ENCODE results near the gene AZGP1.
A peak's percentile ranks its signal among the peaks of the same experiment; 100 is the strongest.

The AZGP1 gene

GRCh38 chr7:99975782-99976521 lies at the start of gene AZGP1:
TSS of gene AZGP1 (minus strand) at chr7:99976031. CDS start at chr7:99976020, 11 bp downstream.
- TF ChIP-seq CTCF (IDR thresholded peaks at IDR 0.05; ENCODE audit: insufficient read depth, low read depth, low read length, missing control alignments) = no peak
- H3K4me3 ChIP-seq (ENCODE audit: low read length) = no peak within 1 kb of the TSS
- peak; percentile 38 for DNase-seq (ENCODE audit: low read depth)

GRCh38 chr7:100024020-100024619 lies 48.3 kb upstream of the AZGP1 start:
- H3K4me3 ChIP-seq (ENCODE audit: low read length) = no peak overlapping the region
- TF ChIP-seq CTCF (IDR thresholded peaks at IDR 0.05; ENCODE audit: insufficient read depth, low read depth, low read length, missing control alignments) = no peak
- no peak for DNase-seq (ENCODE audit: low read depth)

- no peak for TF ChIP-seq CTCF (IDR thresholded peaks at IDR 0.05; ENCODE audit: insufficient read depth, low read depth, low read length, missing control alignments)
- DNase-seq (ENCODE audit: low read depth) = no peak
- no peak overlapping the region for H3K4me3 ChIP-seq (ENCODE audit: low read length)
Measured at GRCh38 chr7:100023526-100023925, 47.7 kb upstream of the AZGP1 start.

- peak; percentile 88 for DNase-seq (ENCODE audit: low read depth)
- H3K4me3 ChIP-seq (ENCODE audit: low read length) = no peak overlapping the region
- no peak for TF ChIP-seq CTCF (IDR thresholded peaks at IDR 0.05; ENCODE audit: insufficient read depth, low read depth, low read length, missing control alignments)
Measured at GRCh38 chr7:100022621-100023020, 46.8 kb upstream of the AZGP1 start.

- H3K4me3 ChIP-seq (ENCODE audit: low read length) = no peak overlapping the region
- DNase-seq (ENCODE audit: low read depth) = no peak
- TF ChIP-seq CTCF (IDR thresholded peaks at IDR 0.05; ENCODE audit: insufficient read depth, low read depth, low read length, missing control alignments) = no peak
Measured at GRCh38 chr7:100021297-100021696, 45.5 kb upstream of the AZGP1 start.

- no peak for TF ChIP-seq CTCF (IDR thresholded peaks at IDR 0.05; ENCODE audit: insufficient read depth, low read depth, low read length, missing control alignments)
- DNase-seq (ENCODE audit: low read depth) = no peak
- H3K4me3 ChIP-seq (ENCODE audit: low read length) = no peak overlapping the region
Measured at GRCh38 chr7:100019908-100020307, 44.1 kb upstream of the AZGP1 start.

All from epithelial cell of esophagus (primary cell).